ENCODE data around the gene TEX26.
"Not testable (repeated sequence)": the region's sequence is repeated elsewhere in the genome, so short reads cannot be mapped to it uniquely, and the experiment has no call there.

The TEX26 gene

DNA sequence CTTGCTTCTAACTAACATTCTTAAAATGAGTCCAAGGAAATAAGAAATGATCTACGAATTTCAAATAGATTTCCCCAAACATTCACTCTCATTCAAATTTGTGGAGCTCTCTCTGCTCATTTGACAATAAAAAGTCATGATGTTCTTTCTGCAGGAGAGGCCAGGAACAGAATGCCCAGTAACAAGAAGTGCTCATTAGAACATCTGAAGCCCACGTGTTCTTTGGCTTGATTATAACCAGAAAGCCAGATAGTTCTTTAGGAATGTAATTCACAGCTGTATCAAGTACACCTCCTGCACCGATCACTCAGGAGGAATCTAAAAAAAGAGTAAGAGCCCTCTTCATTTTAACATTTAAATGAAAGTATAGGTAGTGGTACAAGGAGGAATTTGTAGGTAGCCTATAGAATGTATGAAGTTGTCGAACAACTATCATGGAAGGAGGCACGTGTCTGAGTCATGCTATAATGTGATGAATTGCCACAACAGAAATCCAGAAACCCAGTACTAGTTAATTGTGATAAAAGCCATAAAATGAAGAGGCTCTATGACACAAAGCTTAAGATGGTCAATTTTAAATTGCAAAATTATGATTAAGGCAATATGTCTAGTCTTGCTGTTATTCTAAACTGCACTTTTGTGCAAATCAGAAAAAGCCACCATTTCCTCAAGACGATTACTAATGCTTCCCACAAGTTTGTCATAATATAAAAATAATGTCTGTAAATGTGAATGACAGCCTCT lies 13.6 kb upstream of the TEX26 start:
- DNase-seq (ENCODE audit: low read depth in 2 of 2), result no peak

GRCh38 chr13:30920162-30920909 lies 12.1 kb upstream of the TEX26 start:
- no peak for DNase-seq (ENCODE audit: low read depth in 2 of 2)

DNA sequence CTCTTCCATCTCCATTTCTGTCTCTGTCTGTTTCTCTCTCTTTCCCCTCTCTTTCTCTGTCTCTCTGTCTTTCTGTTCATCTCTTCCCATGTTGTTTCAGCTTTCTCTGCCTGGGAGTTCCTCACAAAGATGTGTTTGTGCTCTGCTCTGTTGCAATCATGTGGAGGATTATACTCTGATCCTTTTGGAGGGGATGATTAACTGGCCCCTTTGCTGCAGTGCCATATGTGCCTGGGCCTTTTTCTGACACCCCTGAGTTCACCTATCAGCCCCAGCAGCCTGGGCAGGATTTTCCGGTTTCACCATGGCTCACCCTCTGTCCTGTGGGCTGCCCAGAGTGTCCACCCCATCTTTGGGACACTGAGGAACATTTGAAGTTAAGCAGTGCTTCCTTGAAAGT lies 9.0 kb upstream of the TEX26 start:
- DNase-seq (ENCODE audit: low read depth in 2 of 2), result no peak

GRCh38 chr13:30924721-30925120 lies 7.7 kb upstream of the TEX26 start:
- DNase-seq (ENCODE audit: low read depth in 2 of 2), result no peak

- no peak for DNase-seq (ENCODE audit: low read depth in 2 of 2)
Observed at GRCh38 chr13:30925429-30925828, 7.0 kb upstream of the TEX26 start.

DNA sequence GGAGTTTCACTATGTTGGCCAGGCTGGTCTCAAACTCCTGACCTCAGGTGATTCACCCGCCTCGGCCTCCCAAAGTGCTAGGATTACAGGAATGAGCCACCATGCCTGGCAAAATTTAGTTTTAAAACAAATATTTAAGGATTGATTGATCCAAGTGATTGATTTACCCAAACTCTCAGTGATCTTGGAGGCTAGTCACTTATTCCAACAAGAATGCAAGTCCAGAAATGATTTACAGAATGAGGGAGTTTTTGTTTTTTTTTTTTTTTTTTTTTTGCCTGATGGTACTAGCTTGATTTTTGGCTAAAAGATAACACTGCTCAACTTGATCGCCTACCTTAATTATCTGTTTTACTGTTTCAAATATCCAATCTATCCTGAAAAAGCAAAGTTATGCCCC lies 5.7 kb upstream of the TEX26 start:
- DNase-seq (ENCODE audit: low read depth in 2 of 2), result no peak

GRCh38 chr13:30927188-30927587 lies 5.3 kb upstream of the TEX26 start:
- DNase-seq (ENCODE audit: low read depth in 2 of 2), result not testable (repeated sequence)

GRCh38 chr13:30927595-30927994 lies 4.9 kb upstream of the TEX26 start:
- DNase-seq (ENCODE audit: low read depth in 2 of 2), result no peak

GRCh38 chr13:30928978-30929377 lies 3.5 kb upstream of the TEX26 start:
- DNase-seq (ENCODE audit: low read depth in 2 of 2), result no peak

GRCh38 chr13:30933354-30933670 lies 856 bp downstream of the TEX26 start:
- DNase-seq (ENCODE audit: low read depth in 2 of 2), result no peak

GRCh38 chr13:30934381-30934780 lies 1.9 kb downstream of the TEX26 start:
- DNase-seq (ENCODE audit: low read depth in 2 of 2), result no peak

GRCh38 chr13:30934803-30935202 lies 2.3 kb downstream of the TEX26 start:
- no peak for DNase-seq (ENCODE audit: low read depth in 2 of 2)

GRCh38 chr13:30936971-30937370 lies 4.5 kb downstream of the TEX26 start:
- DNase-seq (ENCODE audit: low read depth in 2 of 2), result no peak

GRCh38 chr13:30943881-30944280 lies 11.4 kb downstream of the TEX26 start:
- DNase-seq (ENCODE audit: low read depth in 2 of 2), result no peak

DNA sequence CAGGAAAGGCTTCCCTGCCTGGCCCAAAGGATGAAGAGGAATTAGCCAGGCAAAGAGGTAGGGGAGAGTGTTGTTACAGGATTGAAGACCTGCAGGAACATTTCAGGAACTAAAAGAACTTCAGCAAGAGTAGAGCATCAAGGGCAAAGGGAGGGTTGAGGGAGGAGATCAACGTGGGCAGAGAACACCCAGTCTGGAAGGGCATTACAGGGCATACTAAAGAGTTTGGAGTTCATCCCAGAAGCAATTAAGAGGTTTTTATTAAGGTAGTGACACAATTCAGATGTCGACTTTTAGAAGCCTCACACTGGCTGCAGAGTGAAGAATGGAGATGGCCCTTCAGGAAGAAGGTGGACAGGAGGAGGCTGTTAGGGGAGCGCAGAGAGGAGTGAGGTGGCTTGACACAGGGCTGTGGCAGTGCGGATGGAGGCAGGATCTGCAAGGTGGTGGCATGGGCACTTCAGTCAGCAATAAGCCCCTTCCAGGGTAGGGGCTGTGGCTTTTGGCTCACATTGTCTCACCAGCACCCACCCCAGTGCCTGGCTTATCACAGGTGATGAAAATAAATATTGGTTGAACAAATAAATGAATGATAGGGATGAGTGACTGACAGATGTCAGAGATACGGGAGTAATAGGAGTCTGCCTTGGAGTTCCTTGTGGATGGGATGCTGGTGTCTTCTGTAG lies 24.9 kb downstream of the TEX26 start:
- no peak for DNase-seq (ENCODE audit: low read depth in 2 of 2)

GRCh38 chr13:30959678-30960077 lies 27.2 kb downstream of the TEX26 start:
- DNase-seq (ENCODE audit: low read depth in 2 of 2), result no peak

- no peak for DNase-seq (ENCODE audit: low read depth in 2 of 2)
Observed at GRCh38 chr13:30963791-30964190, 31.3 kb downstream of the TEX26 start.

- no peak for DNase-seq (ENCODE audit: low read depth in 2 of 2)
Observed at GRCh38 chr13:30965380-30965779, 32.9 kb downstream of the TEX26 start.

GRCh38 chr13:30966101-30966500 lies 33.6 kb downstream of the TEX26 start:
- no peak for DNase-seq (ENCODE audit: low read depth in 2 of 2)

GRCh38 chr13:30968846-30969245 lies 36.4 kb downstream of the TEX26 start:
- peak; percentile 29 to 33 for DNase-seq (ENCODE audit: low read depth in 2 of 2)

- DNase-seq (ENCODE audit: low read depth in 2 of 2), result no peak
Observed at GRCh38 chr13:30971575-30971974, 39.1 kb downstream of the TEX26 start.

GRCh38 chr13:30972888-30973377 lies 40.5 kb downstream of the TEX26 start:
- peak; percentile 94 to 95 for DNase-seq (ENCODE audit: low read depth in 2 of 2)

DNA sequence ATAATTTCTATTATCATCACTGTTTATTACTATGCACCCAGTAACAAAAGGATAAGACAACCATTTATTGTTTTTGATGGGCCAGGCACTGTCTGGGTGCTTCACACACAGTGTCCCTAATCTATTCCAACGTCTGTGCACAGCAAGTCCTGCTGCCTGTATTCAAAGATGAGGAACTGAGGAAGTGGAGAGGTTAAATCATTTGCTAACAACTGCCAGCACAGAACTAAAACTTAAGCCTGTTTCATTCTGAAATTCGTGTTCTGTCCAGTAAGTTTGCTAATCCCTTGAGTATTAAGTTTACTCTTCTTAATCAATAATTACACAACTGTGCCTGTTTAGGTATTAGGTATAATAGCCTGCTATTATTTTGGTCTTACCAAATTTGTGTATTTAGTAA lies 41.9 kb downstream of the TEX26 start:
- DNase-seq (ENCODE audit: low read depth in 2 of 2), result no peak
